Neural progenitor cell (in vitro differentiated cells): ENCODE measurements around the gene MYLK2.

ENCODE experiments used
- EZH2 ChIP-seq: fragments of 200-600 bp; sonication (generic); IDR thresholded peaks from 2 replicates; pipeline ENCODE4 v1.6.1; 2017; ENCODE audit warnings: antibody characterized with exemption, mild to moderate bottlenecking, moderate library complexity
- EZH2phosphoT487 ChIP-seq: fragments of 200-600 bp; sonication (generic); IDR thresholded peaks from 2 replicates; pipeline ENCODE4 v1.6.1; 2017; ENCODE audit warnings: antibody characterized with exemption
- TF ChIP-seq, protein P1 (sequence below): fragments of 200-600 bp; sonication (generic); IDR thresholded peaks from 2 replicates; pipeline ENCODE4 v1.5.1; 2017; ENCODE audit warnings: antibody characterized with exemption, mild to moderate bottlenecking

DNA sequence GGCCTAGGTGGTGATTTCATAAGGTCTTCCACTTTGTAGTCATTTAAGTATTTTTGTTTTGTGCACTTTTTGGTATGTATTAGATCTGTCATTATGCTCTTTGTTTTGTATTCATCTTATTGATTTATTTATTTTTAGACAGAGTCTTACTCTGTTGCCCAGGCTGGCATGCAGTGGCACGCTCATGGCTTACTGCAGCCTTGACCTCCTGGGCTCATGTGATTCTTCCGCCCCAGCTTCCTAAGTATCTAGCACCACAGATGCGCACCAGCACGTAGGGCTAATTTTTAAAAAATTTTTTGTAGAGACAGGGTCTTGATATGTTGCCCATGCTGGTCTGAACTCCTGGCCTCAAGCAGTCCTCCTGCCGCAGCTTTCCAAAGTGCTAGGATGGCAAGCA lies 49.5 kb upstream of the MYLK2 start:
- TF ChIP-seq, protein P1, sequence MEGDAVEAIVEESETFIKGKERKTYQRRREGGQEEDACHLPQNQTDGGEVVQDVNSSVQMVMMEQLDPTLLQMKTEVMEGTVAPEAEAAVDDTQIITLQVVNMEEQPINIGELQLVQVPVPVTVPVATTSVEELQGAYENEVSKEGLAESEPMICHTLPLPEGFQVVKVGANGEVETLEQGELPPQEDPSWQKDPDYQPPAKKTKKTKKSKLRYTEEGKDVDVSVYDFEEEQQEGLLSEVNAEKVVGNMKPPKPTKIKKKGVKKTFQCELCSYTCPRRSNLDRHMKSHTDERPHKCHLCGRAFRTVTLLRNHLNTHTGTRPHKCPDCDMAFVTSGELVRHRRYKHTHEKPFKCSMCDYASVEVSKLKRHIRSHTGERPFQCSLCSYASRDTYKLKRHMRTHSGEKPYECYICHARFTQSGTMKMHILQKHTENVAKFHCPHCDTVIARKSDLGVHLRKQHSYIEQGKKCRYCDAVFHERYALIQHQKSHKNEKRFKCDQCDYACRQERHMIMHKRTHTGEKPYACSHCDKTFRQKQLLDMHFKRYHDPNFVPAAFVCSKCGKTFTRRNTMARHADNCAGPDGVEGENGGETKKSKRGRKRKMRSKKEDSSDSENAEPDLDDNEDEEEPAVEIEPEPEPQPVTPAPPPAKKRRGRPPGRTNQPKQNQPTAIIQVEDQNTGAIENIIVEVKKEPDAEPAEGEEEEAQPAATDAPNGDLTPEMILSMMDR = no peak
- TF ChIP-seq EZH2 = no peak
- TF ChIP-seq EZH2phosphoT487 = no peak
